RWPE2 (cell line): ENCODE data around the gene CKLF.

Experiments
- ATAC-seq: fragments of 200-7000 bp; cut with Tn5 transposase; 3 replicates; pipeline ENCODE4 v1.9.1; 2021; ENCODE audit warnings: low read depth
- DNase-seq: peaks from one replicate; pipeline ENCODE4 v3.0.0-alpha.2; 2020; ENCODE audit warnings: low spot score
- H3K27ac ChIP-seq: fragments of 450-650 bp; 2 replicates; pipeline ENCODE4 v1.5.1; 2017; ENCODE audit warnings: mild to moderate bottlenecking; ENCODE audit not compliant: poor library complexity, severe bottlenecking
- H3K27me3 ChIP-seq: fragments of 250-450 bp; sonication (Bioruptor Pico); 2 replicates; pipeline ENCODE4 v1.5.1; 2021; ENCODE audit warnings: mild to moderate bottlenecking, moderate library complexity; ENCODE audit not compliant: insufficient read depth, poor library complexity, severe bottlenecking
- H3K36me3 ChIP-seq: fragments of 250-450 bp; sonication (Bioruptor Pico); 2 replicates; pipeline ENCODE4 v1.5.1; 2020; ENCODE audit warnings: low read depth, mild to moderate bottlenecking, moderate library complexity
- H3K4me1 ChIP-seq: fragments of 250-450 bp; sonication (Bioruptor Pico); 2 replicates; pipeline ENCODE4 v1.5.1; 2021; ENCODE audit warnings: mild to moderate bottlenecking, moderate library complexity; ENCODE audit not compliant: insufficient read depth, poor library complexity, severe bottlenecking
- H3K4me3 ChIP-seq: fragments of 250-450 bp; sonication (Bioruptor Pico); 2 replicates; pipeline ENCODE4 v1.5.1; 2021; ENCODE audit warnings: mild to moderate bottlenecking, moderate library complexity; ENCODE audit not compliant: severe bottlenecking
- H3K9me3 ChIP-seq: fragments of 250-450 bp; sonication (Bioruptor Pico); 2 replicates; pipeline ENCODE4 v1.5.1; 2021; ENCODE audit warnings: mild to moderate bottlenecking, moderate library complexity; ENCODE audit not compliant: severe bottlenecking
- TF ChIP-seq, protein P1 (sequence below): fragments of 450-650 bp; IDR thresholded peaks from one replicate; pipeline ENCODE4 v1.5.1; 2017; ENCODE audit warnings: mild to moderate bottlenecking, moderate library complexity; ENCODE audit not compliant: poor library complexity, severe bottlenecking

Gene CKLF

DNA sequence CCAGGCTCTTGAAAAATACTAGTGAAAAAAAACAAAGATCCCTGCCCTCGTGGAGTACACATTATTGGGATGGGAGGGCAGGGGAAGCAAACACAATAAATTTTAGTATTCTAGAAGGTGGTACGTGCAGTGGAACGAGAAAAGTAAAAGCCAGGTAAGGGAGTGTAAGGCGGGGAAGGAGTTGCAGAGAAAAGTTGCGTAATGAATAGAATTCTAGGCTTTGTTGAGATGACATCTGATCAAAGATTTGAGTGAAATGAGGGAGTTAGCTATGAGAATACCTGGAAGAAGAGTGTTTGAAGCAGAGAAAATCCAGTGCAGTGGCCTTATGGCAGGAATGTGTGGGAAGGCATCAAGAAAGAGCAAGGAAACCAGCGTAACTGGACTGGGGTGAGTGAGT is 2.1 kb downstream of the CKLF start:
- Histone ChIP-seq H3K36me3 (peaks cover 54% of the 10 kb centered on the region), H3K4me3 (no peak overlapping the region)
- ATAC-seq = no peak

GRCh38 chr16:66560107-66560506 is 7.7 kb downstream of the CKLF start:
- H3K36me3 ChIP-seq = peaks cover 88% of the 10 kb centered on the region
- no peaks in the 10 kb centered on the region for H3K9me3 ChIP-seq
- ATAC-seq (no peak), DNase-seq (no peak)
- H3K27me3 ChIP-seq = no peaks in the 10 kb centered on the region
- TF ChIP-seq, protein P1, sequence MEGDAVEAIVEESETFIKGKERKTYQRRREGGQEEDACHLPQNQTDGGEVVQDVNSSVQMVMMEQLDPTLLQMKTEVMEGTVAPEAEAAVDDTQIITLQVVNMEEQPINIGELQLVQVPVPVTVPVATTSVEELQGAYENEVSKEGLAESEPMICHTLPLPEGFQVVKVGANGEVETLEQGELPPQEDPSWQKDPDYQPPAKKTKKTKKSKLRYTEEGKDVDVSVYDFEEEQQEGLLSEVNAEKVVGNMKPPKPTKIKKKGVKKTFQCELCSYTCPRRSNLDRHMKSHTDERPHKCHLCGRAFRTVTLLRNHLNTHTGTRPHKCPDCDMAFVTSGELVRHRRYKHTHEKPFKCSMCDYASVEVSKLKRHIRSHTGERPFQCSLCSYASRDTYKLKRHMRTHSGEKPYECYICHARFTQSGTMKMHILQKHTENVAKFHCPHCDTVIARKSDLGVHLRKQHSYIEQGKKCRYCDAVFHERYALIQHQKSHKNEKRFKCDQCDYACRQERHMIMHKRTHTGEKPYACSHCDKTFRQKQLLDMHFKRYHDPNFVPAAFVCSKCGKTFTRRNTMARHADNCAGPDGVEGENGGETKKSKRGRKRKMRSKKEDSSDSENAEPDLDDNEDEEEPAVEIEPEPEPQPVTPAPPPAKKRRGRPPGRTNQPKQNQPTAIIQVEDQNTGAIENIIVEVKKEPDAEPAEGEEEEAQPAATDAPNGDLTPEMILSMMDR = no peak
- H3K27ac ChIP-seq = no peak overlapping the region
- no peak overlapping the region for H3K4me3 ChIP-seq
- no peaks in the 10 kb centered on the region for H3K4me1 ChIP-seq

More for the DNA sequence above, 2.1 kb downstream of the CKLF start:
- no peaks in the 10 kb centered on the region for H3K27me3 ChIP-seq
- no peak for DNase-seq
- H3K4me1 ChIP-seq = peaks cover 16% of the 10 kb centered on the region
- no peaks in the 10 kb centered on the region for H3K9me3 ChIP-seq
- TF ChIP-seq, protein P1 = no peak
- H3K27ac ChIP-seq = no peak overlapping the region

- no peak overlapping the region for H3K4me3 ChIP-seq
- TF ChIP-seq, protein P1 = no peak
- H3K27me3 ChIP-seq = no peaks in the 10 kb centered on the region
- peaks cover 96% of the 10 kb centered on the region for H3K36me3 ChIP-seq
- ATAC-seq (no peak), DNase-seq (no peak)
- no peaks in the 10 kb centered on the region for H3K9me3 ChIP-seq
- no peak overlapping the region for H3K27ac ChIP-seq
- H3K4me1 ChIP-seq = no peaks in the 10 kb centered on the region
Observed at GRCh38 chr16:66561381-66562080, 9.2 kb downstream of the CKLF start.

GRCh38 chr16:66562409-66562808 is 10.0 kb downstream of the CKLF start:
- DNase-seq (no peak), ATAC-seq (no peak)
- H3K27me3 ChIP-seq = no peaks in the 10 kb centered on the region
- no peak overlapping the region for H3K4me3 ChIP-seq
- TF ChIP-seq, protein P1 = peak; percentile 50
- H3K4me1 ChIP-seq = no peaks in the 10 kb centered on the region
- H3K9me3 ChIP-seq = no peaks in the 10 kb centered on the region
- no peak overlapping the region for H3K27ac ChIP-seq
- peaks cover 91% of the 10 kb centered on the region for H3K36me3 ChIP-seq

DNA sequence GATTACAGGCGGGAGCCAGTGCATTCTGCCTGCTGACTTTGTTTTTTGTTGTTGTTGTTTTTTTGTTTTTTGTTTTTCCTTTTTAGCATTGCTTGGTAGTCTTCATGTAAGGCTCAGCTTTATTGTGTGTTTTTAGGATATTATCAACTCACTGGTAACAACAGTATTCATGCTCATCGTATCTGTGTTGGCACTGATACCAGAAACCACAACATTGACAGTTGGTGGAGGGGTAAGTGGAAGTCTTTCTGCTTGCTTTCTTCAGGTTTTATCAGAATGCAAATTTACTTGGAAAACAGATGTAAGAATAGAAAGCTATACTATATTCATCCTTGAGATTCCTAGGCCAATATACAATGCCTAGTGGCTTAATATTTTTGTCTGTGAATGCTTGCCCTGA is 10.6 kb downstream of the CKLF start:
- no peak for DNase-seq
- no peak overlapping the region for H3K4me3 ChIP-seq
- no peak overlapping the region for H3K27ac ChIP-seq
- ATAC-seq = no peak
- H3K9me3 ChIP-seq = no peaks in the 10 kb centered on the region
- H3K4me1 ChIP-seq = no peaks in the 10 kb centered on the region
- H3K27me3 ChIP-seq = no peaks in the 10 kb centered on the region
- peaks cover 91% of the 10 kb centered on the region for H3K36me3 ChIP-seq
- TF ChIP-seq, protein P1 = no peak
